BJ (cell line): ENCODE data around the gene EXOSC5. TPM values are rescaled to one million over a fixed set of nuclear protein-coding genes. Genes with fewer than 3 reads are reported as not detected.
"Not testable (repeated sequence)": the region's sequence is repeated elsewhere in the genome, so short reads cannot be mapped to it uniquely, and the experiment has no call there.

Experiments used
- CTCF ChIA-PET: fragments of 350-600 bp; formaldehyde crosslinking; extraction: SDS; loops from one replicate; lab custom pipeline; 2021; ENCODE audit warnings: antibody characterized with exemption, inconsistent platforms; lab: Yijun Ruan, JAX
- POLR2A ChIA-PET: fragments of 300-600 bp; sonication (Branson Sonifier 250); formaldehyde crosslinking; extraction: SDS; loops from one replicate; lab custom pipeline; 2021; ENCODE audit warnings: antibody characterized with exemption; lab: Charles Lee
- DNase-seq: peaks from one replicate; pipeline ENCODE4 v3.0.0-alpha.2; 2011; ENCODE audit warnings: low read depth
- H3K27me3 ChIP-seq: 2 replicates; pipeline ENCODE4 v1.6.0; 2011; ENCODE audit warnings: low read length; ENCODE audit not compliant: control insufficient read depth, insufficient read depth
- H3K36me3 ChIP-seq: 2 replicates; pipeline ENCODE4 v1.5.1; 2011; ENCODE audit warnings: low read length; ENCODE audit not compliant: control insufficient read depth, insufficient read depth
- H3K4me3 ChIP-seq: 2 replicates; pipeline ENCODE4 v1.5.1; 2011; ENCODE audit warnings: low read depth, mild to moderate bottlenecking, control low read depth, low read length
- CTCF ChIP-seq: IDR thresholded peaks from 2 replicates; pipeline ENCODE4 v1.5.1; 2011; ENCODE audit warnings: low read depth, mild to moderate bottlenecking, control low read depth, inconsistent platforms, low read length, moderate library complexity; ENCODE audit not compliant: insufficient read depth
- polyA plus RNA-seq: library from polyadenylated mRNA; depleted of rRNA; stranded (reverse); fragments of >200 nt; gene quantifications from 2 replicates; pipeline ENCODE4 v1.2.3, GENCODE V29; 2011

Gene EXOSC5
- polyA plus RNA-seq, 1 experiment: 24.7 TPM

- no peaks in the 10 kb centered on the region for H3K27me3 ChIP-seq
- TF ChIP-seq CTCF: no peak
- peak overlapping the region; percentile 96 for H3K4me3 ChIP-seq
- DNase-seq: no peak
- CTCF ChIA-PET: interaction anchor here (0.7 to 6.4 kb wide), 14 partner anchors 12 to 147 kb away, joined by 3 to 69 read pairs (median 8); partner anchors contain the start of genes B3GNT8, B9D2 and CCDC97
- peaks cover 2% of the 10 kb centered on the region for H3K36me3 ChIP-seq
- POLR2A ChIA-PET: interaction anchor here (0.6 to 0.9 kb wide), 2 partner anchors 12 to 27 kb away, joined by 4 to 8 read pairs; partner anchors contain the start of gene B9D2
These were observed 45.6 kb downstream of the EXOSC5 start for GRCh38 chr19:41351339-41352245.

GRCh38 chr19:41350735-41351338 is 46.3 kb downstream of the EXOSC5 start:
- POLR2A ChIA-PET: interaction anchor here (0.6 kb wide), 1 partner anchor 26 kb away, joined by 4 read pairs; no protein-coding TSS in a partner anchor

GRCh38 chr19:41346916-41347315 is 50.2 kb downstream of the EXOSC5 start:
- H3K36me3 ChIP-seq: peaks cover 26% of the 10 kb centered on the region
- CTCF ChIA-PET: interaction anchor here (0.6 to 0.9 kb wide), 2 partner anchors 9 to 16 kb away, joined by 3 read pairs; no protein-coding TSS in a partner anchor
- H3K27me3 ChIP-seq, POLR2A ChIA-PET, H3K4me3 ChIP-seq, DNase-seq: not testable (repeated sequence)

More at GRCh38 chr19:41350735-41351338, 46.3 kb downstream of the EXOSC5 start:
- Histone ChIP-seq H3K36me3 (peaks cover 4% of the 10 kb centered on the region), H3K4me3 (peak overlapping the region; percentile 96), H3K27me3 (no peaks in the 10 kb centered on the region)
- TF ChIP-seq CTCF: no peak
- no peak for DNase-seq
- CTCF ChIA-PET: interaction anchor here (1.3 to 6.4 kb wide), 6 partner anchors 15 to 143 kb away, joined by 4 to 69 read pairs (median 12); partner anchors contain the start of gene B3GNT8

- TF ChIP-seq CTCF: no peak
- no peaks in the 10 kb centered on the region for H3K27me3 ChIP-seq
- ChIA-PET CTCF (no interaction called here), POLR2A (no interaction called here)
- H3K36me3 ChIP-seq: peaks cover 33% of the 10 kb centered on the region
- no peak for DNase-seq
- no peak overlapping the region for H3K4me3 ChIP-seq
These were observed 53.0 kb downstream of the EXOSC5 start for GRCh38 chr19:41344162-41344561.

- H3K27me3 ChIP-seq: no peaks in the 10 kb centered on the region
- no peak overlapping the region for H3K4me3 ChIP-seq
- DNase-seq: no peak
- POLR2A ChIA-PET: no interaction called here
- CTCF ChIA-PET: no interaction called here
- peaks cover 33% of the 10 kb centered on the region for H3K36me3 ChIP-seq
- TF ChIP-seq CTCF: no peak
These were observed 55.3 kb downstream of the EXOSC5 start for GRCh38 chr19:41341669-41342490.
